ENCODE measurements around the gene SEMA3A.

The SEMA3A gene

GRCh38 chr7:84200859-84201258 is 6.3 kb upstream of the SEMA3A start:
- 29 to 40% methylated on average over 2 of the region's 3 CpGs for WGBS, 2 experiments
- H3K27me3 ChIP-seq (ENCODE audit: control insufficient read depth, insufficient read depth, low read length, poor library complexity, severe bottlenecking) = no peaks in the 10 kb centered on the region
- H3K36me3 ChIP-seq (ENCODE audit: control insufficient read depth, insufficient read depth, low read length) = no peaks in the 10 kb centered on the region
- H3K27ac ChIP-seq (ENCODE audit: insufficient read depth, low read depth, low read length, poor library complexity, severe bottlenecking) = no peak overlapping the region
- H3K9me3 ChIP-seq (ENCODE audit: control insufficient read depth, low read length) = no peaks in the 10 kb centered on the region
- peaks cover 22% of the 10 kb centered on the region for H3K4me1 ChIP-seq (ENCODE audit: control insufficient read depth, insufficient read depth, low read length)
- H3K4me3 ChIP-seq (ENCODE audit: insufficient read depth, low read depth, low read length) = no peak overlapping the region

- 54% methylated on average over 2 of the region's 2 CpGs for WGBS, 2 experiments
These were observed 4.6 kb upstream of the SEMA3A start for GRCh38 chr7:84199216-84199615.

GRCh38 chr7:84196084-84196503 is 1.5 kb upstream of the SEMA3A start:
- H3K9me3 ChIP-seq (ENCODE audit: control insufficient read depth, low read length) = no peaks in the 10 kb centered on the region
- H3K4me1 ChIP-seq (ENCODE audit: control insufficient read depth, insufficient read depth, low read length) = peaks cover 27% of the 10 kb centered on the region
- H3K36me3 ChIP-seq (ENCODE audit: control insufficient read depth, insufficient read depth, low read length) = no peaks in the 10 kb centered on the region
- peak overlapping the region; percentile 64 for H3K27ac ChIP-seq (ENCODE audit: insufficient read depth, low read depth, low read length, poor library complexity, severe bottlenecking)
- 12% methylated on average over 3 of the region's 4 CpGs; no CpG with 5 or more reads in 1 of the 2 experiments for WGBS, 2 experiments
- no peaks in the 10 kb centered on the region for H3K27me3 ChIP-seq (ENCODE audit: control insufficient read depth, insufficient read depth, low read length, poor library complexity, severe bottlenecking)
- H3K4me3 ChIP-seq (ENCODE audit: insufficient read depth, low read depth, low read length) = peak overlapping the region; percentile 74

More at GRCh38 chr7:84199216-84199615, 4.6 kb upstream of the SEMA3A start:
- H3K27me3 ChIP-seq (ENCODE audit: control insufficient read depth, insufficient read depth, low read length, poor library complexity, severe bottlenecking) = no peaks in the 10 kb centered on the region
- no peaks in the 10 kb centered on the region for H3K36me3 ChIP-seq (ENCODE audit: control insufficient read depth, insufficient read depth, low read length)
- H3K9me3 ChIP-seq (ENCODE audit: control insufficient read depth, low read length) = no peaks in the 10 kb centered on the region
- H3K27ac ChIP-seq (ENCODE audit: insufficient read depth, low read depth, low read length, poor library complexity, severe bottlenecking) = no peak overlapping the region
- H3K4me3 ChIP-seq (ENCODE audit: insufficient read depth, low read depth, low read length) = no peak overlapping the region
- H3K4me1 ChIP-seq (ENCODE audit: control insufficient read depth, insufficient read depth, low read length) = peaks cover 31% of the 10 kb centered on the region

- no peaks in the 10 kb centered on the region for H3K27me3 ChIP-seq (ENCODE audit: control insufficient read depth, insufficient read depth, low read length, poor library complexity, severe bottlenecking)
- no peaks in the 10 kb centered on the region for H3K9me3 ChIP-seq (ENCODE audit: control insufficient read depth, low read length)
- no peaks in the 10 kb centered on the region for H3K36me3 ChIP-seq (ENCODE audit: control insufficient read depth, insufficient read depth, low read length)
- WGBS, 2 experiments = 27 to 36% methylated on average over 5 of the region's 6 CpGs
- H3K4me1 ChIP-seq (ENCODE audit: control insufficient read depth, insufficient read depth, low read length) = peaks cover 22% of the 10 kb centered on the region
- H3K27ac ChIP-seq (ENCODE audit: insufficient read depth, low read depth, low read length, poor library complexity, severe bottlenecking) = peak overlapping the region; percentile 83
- H3K4me3 ChIP-seq (ENCODE audit: insufficient read depth, low read depth, low read length) = peak overlapping the region; percentile 74
These were observed 889 bp upstream of the SEMA3A start for GRCh38 chr7:84195295-84196060.

GRCh38 chr7:84193747-84194146 is 842 bp downstream of the SEMA3A start:
- H3K4me3 ChIP-seq (ENCODE audit: insufficient read depth, low read depth, low read length) = peak overlapping the region; percentile 74
- H3K9me3 ChIP-seq (ENCODE audit: control insufficient read depth, low read length) = no peaks in the 10 kb centered on the region
- no peaks in the 10 kb centered on the region for H3K27me3 ChIP-seq (ENCODE audit: control insufficient read depth, insufficient read depth, low read length, poor library complexity, severe bottlenecking)
- H3K4me1 ChIP-seq (ENCODE audit: control insufficient read depth, insufficient read depth, low read length) = peaks cover 16% of the 10 kb centered on the region
- no peak overlapping the region for H3K27ac ChIP-seq (ENCODE audit: insufficient read depth, low read depth, low read length, poor library complexity, severe bottlenecking)
- H3K36me3 ChIP-seq (ENCODE audit: control insufficient read depth, insufficient read depth, low read length) = no peaks in the 10 kb centered on the region
- WGBS, 2 experiments = no CpG with 5 or more reads among the region's 1 CpG

GRCh38 chr7:84191842-84192241 is 2.7 kb downstream of the SEMA3A start:
- Histone ChIP-seq H3K36me3 (ENCODE audit: control insufficient read depth, insufficient read depth, low read length) (no peaks in the 10 kb centered on the region), H3K27ac (ENCODE audit: insufficient read depth, low read depth, low read length, poor library complexity, severe bottlenecking) (no peak overlapping the region), H3K4me1 (ENCODE audit: control insufficient read depth, insufficient read depth, low read length) (peaks cover 21% of the 10 kb centered on the region), H3K27me3 (ENCODE audit: control insufficient read depth, insufficient read depth, low read length, poor library complexity, severe bottlenecking) (no peaks in the 10 kb centered on the region), H3K4me3 (ENCODE audit: insufficient read depth, low read depth, low read length) (peak overlapping the region; percentile 74), H3K9me3 (ENCODE audit: control insufficient read depth, low read length) (no peaks in the 10 kb centered on the region)
- 78% methylated on average over 1 of the region's 1 CpG; no CpG with 5 or more reads in 1 of the 2 experiments for WGBS, 2 experiments

- H3K27ac ChIP-seq (ENCODE audit: insufficient read depth, low read depth, low read length, poor library complexity, severe bottlenecking) = no peak overlapping the region
- H3K27me3 ChIP-seq (ENCODE audit: control insufficient read depth, insufficient read depth, low read length, poor library complexity, severe bottlenecking) = no peaks in the 10 kb centered on the region
- H3K4me1 ChIP-seq (ENCODE audit: control insufficient read depth, insufficient read depth, low read length) = peaks cover 18% of the 10 kb centered on the region
- H3K4me3 ChIP-seq (ENCODE audit: insufficient read depth, low read depth, low read length) = peak overlapping the region; percentile 74
- H3K36me3 ChIP-seq (ENCODE audit: control insufficient read depth, insufficient read depth, low read length) = no peaks in the 10 kb centered on the region
- no peaks in the 10 kb centered on the region for H3K9me3 ChIP-seq (ENCODE audit: control insufficient read depth, low read length)
These were observed 3.3 kb downstream of the SEMA3A start for GRCh38 chr7:84191261-84191660.

GRCh38 chr7:84190016-84190705 is 4.4 kb downstream of the SEMA3A start:
- no peak overlapping the region for H3K27ac ChIP-seq (ENCODE audit: insufficient read depth, low read depth, low read length, poor library complexity, severe bottlenecking)
- 71 to 100% methylated on average over 1 of the region's 1 CpG for WGBS, 2 experiments
- peak overlapping the region; percentile 5 for H3K4me3 ChIP-seq (ENCODE audit: insufficient read depth, low read depth, low read length)
- H3K27me3 ChIP-seq (ENCODE audit: control insufficient read depth, insufficient read depth, low read length, poor library complexity, severe bottlenecking) = no peaks in the 10 kb centered on the region
- peaks cover 7% of the 10 kb centered on the region for H3K4me1 ChIP-seq (ENCODE audit: control insufficient read depth, insufficient read depth, low read length)
- no peaks in the 10 kb centered on the region for H3K9me3 ChIP-seq (ENCODE audit: control insufficient read depth, low read length)
- H3K36me3 ChIP-seq (ENCODE audit: control insufficient read depth, insufficient read depth, low read length) = no peaks in the 10 kb centered on the region

GRCh38 chr7:84188786-84189405 is 5.7 kb downstream of the SEMA3A start:
- Histone ChIP-seq H3K9me3 (ENCODE audit: control insufficient read depth, low read length) (no peaks in the 10 kb centered on the region), H3K36me3 (ENCODE audit: control insufficient read depth, insufficient read depth, low read length) (no peaks in the 10 kb centered on the region), H3K4me1 (ENCODE audit: control insufficient read depth, insufficient read depth, low read length) (peaks cover 5% of the 10 kb centered on the region), H3K27ac (ENCODE audit: insufficient read depth, low read depth, low read length, poor library complexity, severe bottlenecking) (no peak overlapping the region), H3K27me3 (ENCODE audit: control insufficient read depth, insufficient read depth, low read length, poor library complexity, severe bottlenecking) (no peaks in the 10 kb centered on the region), H3K4me3 (ENCODE audit: insufficient read depth, low read depth, low read length) (no peak overlapping the region)

- H3K4me1 ChIP-seq (ENCODE audit: control insufficient read depth, insufficient read depth, low read length) = peaks cover 5% of the 10 kb centered on the region
- 88 to 94% methylated on average over 2 of the region's 2 CpGs for WGBS, 2 experiments
- no peak overlapping the region for H3K27ac ChIP-seq (ENCODE audit: insufficient read depth, low read depth, low read length, poor library complexity, severe bottlenecking)
- H3K9me3 ChIP-seq (ENCODE audit: control insufficient read depth, low read length) = no peaks in the 10 kb centered on the region
- no peak overlapping the region for H3K4me3 ChIP-seq (ENCODE audit: insufficient read depth, low read depth, low read length)
- H3K36me3 ChIP-seq (ENCODE audit: control insufficient read depth, insufficient read depth, low read length) = no peaks in the 10 kb centered on the region
- H3K27me3 ChIP-seq (ENCODE audit: control insufficient read depth, insufficient read depth, low read length, poor library complexity, severe bottlenecking) = no peaks in the 10 kb centered on the region
These were observed 6.6 kb downstream of the SEMA3A start for GRCh38 chr7:84187813-84188510.
